ENCODE measurements around the gene FAM78B.

- TF ChIP-seq EP300 (IDR thresholded peaks at IDR 0.05) (no peak), CTCF (IDR thresholded peaks at IDR 0.05) (no peak), POLR2A (IDR thresholded peaks at IDR 0.05) (no peak)
These were observed 11.7 kb downstream of the FAM78B start for GRCh38 chr1:166155108-166155507.
